K562 (cell line): Measurements from ENCODE around the gene C6orf47. TPM values are rescaled to one million over a fixed set of nuclear protein-coding genes. Genes with fewer than 3 reads are reported as not detected.
A peak's percentile ranks its signal among the peaks of the same experiment; 100 is the strongest.

Experiments used
- ATAC-seq: fragments of 200-7000 bp; cut with Tn5 transposase; 3 replicates; pipeline ENCODE4 v1.9.1; 2020; ENCODE audit warnings: moderate library complexity
- BruUV-seq: library from RNA; stranded (reverse); fragments of 400-500 nt; replicated peaks from 2 replicates; lab custom pipeline; 2021; lab: Mats Ljungman, UMichigan
- CTCF ChIA-PET: fragments of 300-600 bp; formaldehyde crosslinking; extraction: SDS; loops from one replicate; lab custom pipeline; 2021; ENCODE audit warnings: low intra/inter-chr PET ratio; lab: Yijun Ruan, JAX
- POLR2A ChIA-PET: fragments of 300-600, 350-650 bp; sonication (Branson Sonifier 250); formaldehyde crosslinking; extraction: SDS; loops from one replicate; lab custom pipeline; 2021; ENCODE audit warnings: antibody characterized with exemption, inconsistent platforms; lab: Yijun Ruan, JAX
- DNase-seq, 4 experiments: peaks; one replicate each; pipeline versions ENCODE4 v3.0.0 to v3.0.0-alpha.2; 2011 to 2018; ENCODE audit warnings: low spot score in 3 of 4, mixed read lengths in 3 of 4; ENCODE audit errors: extremely low read depth in 1 of 4
- FAIRE-seq: peaks from 2 replicates; lab custom pipeline; 2011; peaks lifted over from hg19 to GRCh38; lab: Jason Lieb, UNC
- H2AFZ ChIP-seq: 2 replicates; pipeline ENCODE4 v1.6.0; 2011; ENCODE audit warnings: low read depth, low read length, control low read depth, inconsistent platforms
- H3K27ac ChIP-seq: fragments of 200-600 bp; 3 replicates; pipeline ENCODE4 v1.8.0; 2011; ENCODE audit warnings: low read depth, mild to moderate bottlenecking, control low read depth, inconsistent platforms, low read length, moderate library complexity, mixed read lengths; ENCODE audit errors: extremely low read depth
- H3K27me3 ChIP-seq, 2 experiments: fragments of 300-600 bp in 1 of 2; 2 replicates in 1 of 2; 3 replicates in 1 of 2; pipeline versions ENCODE4 v1.6.0 to v1.8.0; 2011; ENCODE audit warnings: inconsistent platforms in 2 of 2, low read length in 2 of 2, mild to moderate bottlenecking in 1 of 2, mixed read lengths in 1 of 2, moderate library complexity in 1 of 2; ENCODE audit not compliant: control insufficient read depth in 2 of 2, insufficient read depth in 2 of 2
- H3K36me3 ChIP-seq: fragments of 300-600 bp; 3 replicates; pipeline ENCODE4 v1.8.0; 2011; ENCODE audit warnings: mild to moderate bottlenecking, low read length, inconsistent platforms; ENCODE audit not compliant: control insufficient read depth, insufficient read depth
- H3K4me1 ChIP-seq, 2 experiments: fragments of 200-600 bp in 1 of 2; replicated peaks in 1 of 2; 2 replicates in 1 of 2; 3 replicates in 1 of 2; pipeline versions ENCODE4 v1.5.1 to v1.8.0; 2011; ENCODE audit warnings: inconsistent platforms in 2 of 2, low read length in 2 of 2, mild to moderate bottlenecking in 1 of 2, mixed read lengths in 1 of 2, moderate library complexity in 1 of 2; ENCODE audit not compliant: control insufficient read depth in 2 of 2, insufficient read depth in 2 of 2
- H3K4me2 ChIP-seq: 2 replicates; pipeline ENCODE4 v1.6.1; 2011; ENCODE audit warnings: low read length, control low read depth, inconsistent platforms, mixed read lengths; ENCODE audit not compliant: insufficient read depth
- H3K4me3 ChIP-seq: fragments of 200-600 bp; sonication (generic), shearing (Covaris generic); 2 replicates; pipeline ENCODE4 v1.5.1; 2016; ENCODE audit warnings: control low read depth, inconsistent platforms
- H3K79me2 ChIP-seq: fragments of 200-600 bp; 3 replicates; pipeline ENCODE4 v1.8.0; 2011; ENCODE audit warnings: low read length, inconsistent platforms; ENCODE audit not compliant: control insufficient read depth, insufficient read depth
- H3K9ac ChIP-seq, 2 experiments: 2 replicates each; pipeline versions ENCODE4 v1.6.0 to v1.6.1; 2011; ENCODE audit warnings: low read depth in 2 of 2, low read length in 2 of 2, control low read depth in 1 of 2, inconsistent platforms in 1 of 2, mild to moderate bottlenecking in 1 of 2, mixed read lengths in 1 of 2; ENCODE audit not compliant: insufficient read depth in 1 of 2
- H3K9me1 ChIP-seq: one replicate; pipeline ENCODE4 v1.6.0; 2011; ENCODE audit warnings: inconsistent platforms, mild to moderate bottlenecking, low read length, moderate library complexity; ENCODE audit not compliant: control insufficient read depth, insufficient read depth
- H3K9me3 ChIP-seq: replicated peaks from 2 replicates; pipeline ENCODE4 v1.5.1; 2011; ENCODE audit warnings: low read depth, low read length, inconsistent platforms; ENCODE audit not compliant: control insufficient read depth, insufficient read depth
- H4K20me1 ChIP-seq: replicated peaks from 2 replicates; pipeline ENCODE4 v1.6.1; 2011; ENCODE audit warnings: low read length, inconsistent platforms, mixed read lengths; ENCODE audit not compliant: control insufficient read depth, insufficient read depth
- MNT ChIP-seq, 2 experiments: fragments of 450-650 bp; conservative IDR thresholded peaks; 2 replicates each; pipeline ENCODE4 v1.6.1; 2017; ENCODE audit warnings: mild to moderate bottlenecking in 2 of 2, moderate library complexity in 2 of 2
- POLR2G ChIP-seq: fragments of 200-400 bp; formaldehyde crosslinking; IDR thresholded peaks from 2 replicates; pipeline ENCODE4 v1.6.1; 2017; ENCODE audit warnings: low read depth, mild to moderate bottlenecking, antibody characterized with exemption, low read length, moderate library complexity
- RBFOX2 ChIP-seq: fragments of 200-400 bp; formaldehyde crosslinking; IDR thresholded peaks from 2 replicates; pipeline ENCODE4 v1.6.1; 2017; ENCODE audit warnings: low read depth, mild to moderate bottlenecking, low read length, moderate library complexity
- ZNF586 ChIP-seq: fragments of 450-650 bp; formaldehyde crosslinking; conservative IDR thresholded peaks from 2 replicates; pipeline ENCODE4 v1.4.0; 2020; ENCODE audit warnings: mild to moderate bottlenecking, moderate library complexity
- WGBS: fragments of 100-300 bp; shearing (Covaris generic); methylation state at CpG from one replicate; pipeline ENCODE4 v1.1.6; 2016; ENCODE audit warnings: low coverage, mixed read lengths; ENCODE audit not compliant: insufficient coverage; ENCODE audit errors: missing lambda C conversion rate; 5-methylcytosine and 5-hydroxymethylcytosine counted together
- in situ Hi-C: fragments of 300-500 bp; cut with MboI; formaldehyde crosslinking; loops from 4 replicates; pipeline ENCODE4 v1.15.0; 2018; ENCODE audit warnings: inconsistent platforms, mixed read lengths
- intact Hi-C: fragments of 100-400 bp; cut with micrococcal nuclease; formaldehyde crosslinking; loops from 2 replicates; pipeline ENCODE4 v1.14.2; 2022
- polyA plus RNA-seq, 8 experiments: library from polyadenylated mRNA; depleted of rRNA in 4 of 8; stranded (reverse) in 5 of 8; unstranded in 3 of 8; fragments of >200 nt; fragmentation: Nextera tagmentation in 2 of 8; fragmentation: Illumina TruSeq in 1 of 8; extraction: Ambion mirVana in 2 of 8; extraction: Trizol in 1 of 8; gene quantifications; 2 replicates each; pipeline versions ENCODE4 v1.2.1 to v1.2.3, GENCODE V29; 2011 to 2014; ENCODE audit warnings: inconsistent platforms in 1 of 8, missing spikeins in 1 of 8
- total RNA-seq, 7 experiments: library from RNA; depleted of rRNA in 6 of 7; stranded (reverse); fragments of >200 nt in 6 of 7; fragmentation: Illumina TruSeq in 2 of 7; extraction: Trizol in 2 of 7; gene quantifications; 2 replicates each; pipeline versions ENCODE4 v1.2.1 to v1.2.3, GENCODE V29; 2011 to 2021; ENCODE audit warnings: low replicate concordance in 1 of 7

The C6orf47 gene
- total and polyA plus RNA-seq, 9 of the 15 experiments (the other 6 are each of a cell fraction or from before 2014, with no cell fraction given) = 0.14 to 43.8 (median 27.0) TPM

- intact Hi-C loops (no loop called here), in situ Hi-C loops (no loop called here)
- BruUV-seq = no TSS peak
- WGBS = 92% methylated on average over 10 of the region's 10 CpGs
- CTCF ChIA-PET = no interaction called here
- TF ChIP-seq ZNF586 (no peak), MNT (conservative IDR thresholded peaks at IDR 0.05) (no peak), RBFOX2 (peak; percentile 31; the same call in 1 of the 2 replicates), POLR2G (peak; percentile 41; the same call in 1 of the 2 replicates)
- TF ChIP-seq, all 486 proteins: peak for 2
- Histone ChIP-seq H2AFZ (no peak overlapping the region), H3K27ac (no peak overlapping the region), H3K27me3 (no peaks in the 10 kb centered on the region), H4K20me1 (peaks cover 31% of the 10 kb centered on the region; the same call in 1 of the 2 replicates), H3K9me3 (no peaks in the 10 kb centered on the region), H3K4me2 (no peak overlapping the region), H3K4me1 (peaks cover 13 to 21% of the 10 kb centered on the region in 2 experiments), H3K4me3 (no peak overlapping the region), H3K79me2 (peaks cover 73% of the 10 kb centered on the region), H3K9ac (peak overlapping the region in 1 of 2 experiments; percentile 54; a peak in 1 of 4 replicates), H3K9me1 (peaks cover 12% of the 10 kb centered on the region), H3K36me3 (peaks cover 82% of the 10 kb centered on the region)
- FAIRE-seq = no peak
- DNase-seq = no peak
- POLR2A ChIA-PET = interaction anchor here (1.8 to 12.4 kb wide), 3 partner anchors 12 to 28 kb away, joined by 9 to 274 read pairs (median 41); partner anchors contain the start of gene BAG6
- no peak for ATAC-seq
Observed at GRCh38 chr6:31624070-31624469, 36.5 kb downstream of the C6orf47 start.
